Progenitor cell of endocrine pancreas (in vitro differentiated cells): ENCODE measurements around the gene PTGDS. TPM values are rescaled to one million over a fixed set of nuclear protein-coding genes. Genes with fewer than 3 reads are reported as not detected.

Source experiments
- DNase-seq: peaks from one replicate; pipeline ENCODE4 v3.0.0; 2021; ENCODE audit warnings: low spot score; ENCODE audit not compliant: unreplicated experiment
- H3K27ac Mint-ChIP-seq: 2 replicates; pipeline ENCODE4 v1.8.0; 2021; ENCODE audit warnings: mild to moderate bottlenecking, moderate library complexity, mixed read lengths
- H3K27me3 Mint-ChIP-seq: 2 replicates; pipeline ENCODE4 v1.8.0; 2021; ENCODE audit warnings: mixed read lengths
- H3K36me3 Mint-ChIP-seq: 2 replicates; pipeline ENCODE4 v1.8.0; 2022; ENCODE audit warnings: mixed read lengths; ENCODE audit not compliant: insufficient read depth
- H3K4me1 Mint-ChIP-seq: 2 replicates; pipeline ENCODE4 v1.8.0; 2021; ENCODE audit warnings: low read depth, mixed read lengths
- H3K4me3 Mint-ChIP-seq: 2 replicates; pipeline ENCODE4 v1.8.0; 2021; ENCODE audit warnings: low read depth, mild to moderate bottlenecking, moderate library complexity, mixed read lengths
- H3K9me3 Mint-ChIP-seq: 2 replicates; pipeline ENCODE4 v1.8.0; 2021; ENCODE audit warnings: low read depth, mixed read lengths
- total RNA-seq: library from RNA; stranded (reverse); gene quantifications from 2 replicates; pipeline ENCODE4 v1.2.1, GENCODE V29; 2021
- TF ChIP-seq, protein P1 (sequence below): fragments of 200-600 bp; sonication (generic); IDR thresholded peaks from one replicate; pipeline ENCODE4 v1.5.0; 2021; ENCODE audit warnings: antibody characterized with exemption, mild to moderate bottlenecking; ENCODE audit not compliant: unreplicated experiment

The PTGDS gene
- total RNA-seq, 1 donor from 2014 or later = not detected

- TF ChIP-seq, protein P1, sequence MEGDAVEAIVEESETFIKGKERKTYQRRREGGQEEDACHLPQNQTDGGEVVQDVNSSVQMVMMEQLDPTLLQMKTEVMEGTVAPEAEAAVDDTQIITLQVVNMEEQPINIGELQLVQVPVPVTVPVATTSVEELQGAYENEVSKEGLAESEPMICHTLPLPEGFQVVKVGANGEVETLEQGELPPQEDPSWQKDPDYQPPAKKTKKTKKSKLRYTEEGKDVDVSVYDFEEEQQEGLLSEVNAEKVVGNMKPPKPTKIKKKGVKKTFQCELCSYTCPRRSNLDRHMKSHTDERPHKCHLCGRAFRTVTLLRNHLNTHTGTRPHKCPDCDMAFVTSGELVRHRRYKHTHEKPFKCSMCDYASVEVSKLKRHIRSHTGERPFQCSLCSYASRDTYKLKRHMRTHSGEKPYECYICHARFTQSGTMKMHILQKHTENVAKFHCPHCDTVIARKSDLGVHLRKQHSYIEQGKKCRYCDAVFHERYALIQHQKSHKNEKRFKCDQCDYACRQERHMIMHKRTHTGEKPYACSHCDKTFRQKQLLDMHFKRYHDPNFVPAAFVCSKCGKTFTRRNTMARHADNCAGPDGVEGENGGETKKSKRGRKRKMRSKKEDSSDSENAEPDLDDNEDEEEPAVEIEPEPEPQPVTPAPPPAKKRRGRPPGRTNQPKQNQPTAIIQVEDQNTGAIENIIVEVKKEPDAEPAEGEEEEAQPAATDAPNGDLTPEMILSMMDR = no peak
- H3K36me3 Mint-ChIP-seq = no peaks in the 10 kb centered on the region
- no peak overlapping the region for H3K27ac Mint-ChIP-seq
- DNase-seq = no peak
- peaks cover 3% of the 10 kb centered on the region for H3K4me1 Mint-ChIP-seq
- H3K9me3 Mint-ChIP-seq = no peaks in the 10 kb centered on the region
- H3K27me3 Mint-ChIP-seq = peaks cover 12% of the 10 kb centered on the region
- no peak overlapping the region for H3K4me3 Mint-ChIP-seq
Observed at GRCh38 chr9:136963341-136963740, 14.0 kb upstream of the PTGDS start.

DNA sequence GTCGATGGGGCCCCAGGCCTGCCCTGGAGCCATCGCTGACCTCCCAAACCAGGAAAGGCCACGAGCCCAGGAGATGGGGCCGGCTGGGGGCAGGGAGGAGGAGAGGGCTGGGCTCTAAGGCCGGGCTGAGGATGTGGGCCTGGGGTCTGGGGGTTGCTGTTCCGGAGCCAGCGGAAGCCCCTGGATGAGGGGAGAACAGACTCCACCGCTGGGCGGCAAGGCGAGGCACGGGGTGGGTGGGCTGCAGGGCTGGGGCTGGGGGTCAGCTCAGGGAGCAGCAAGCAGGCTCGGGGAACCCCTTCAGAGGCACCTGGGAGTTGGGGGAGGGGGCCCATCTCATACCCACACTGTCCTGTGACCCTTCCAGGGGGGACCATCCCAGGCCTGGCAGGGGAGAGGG is 13.6 kb upstream of the PTGDS start:
- no peak for DNase-seq
- Mint-ChIP-seq H3K36me3 (no peaks in the 10 kb centered on the region), H3K27ac (no peak overlapping the region), H3K27me3 (peaks cover 12% of the 10 kb centered on the region), H3K4me3 (no peak overlapping the region), H3K9me3 (no peaks in the 10 kb centered on the region), H3K4me1 (peaks cover 3% of the 10 kb centered on the region)
- TF ChIP-seq, protein P1 = no peak

DNA sequence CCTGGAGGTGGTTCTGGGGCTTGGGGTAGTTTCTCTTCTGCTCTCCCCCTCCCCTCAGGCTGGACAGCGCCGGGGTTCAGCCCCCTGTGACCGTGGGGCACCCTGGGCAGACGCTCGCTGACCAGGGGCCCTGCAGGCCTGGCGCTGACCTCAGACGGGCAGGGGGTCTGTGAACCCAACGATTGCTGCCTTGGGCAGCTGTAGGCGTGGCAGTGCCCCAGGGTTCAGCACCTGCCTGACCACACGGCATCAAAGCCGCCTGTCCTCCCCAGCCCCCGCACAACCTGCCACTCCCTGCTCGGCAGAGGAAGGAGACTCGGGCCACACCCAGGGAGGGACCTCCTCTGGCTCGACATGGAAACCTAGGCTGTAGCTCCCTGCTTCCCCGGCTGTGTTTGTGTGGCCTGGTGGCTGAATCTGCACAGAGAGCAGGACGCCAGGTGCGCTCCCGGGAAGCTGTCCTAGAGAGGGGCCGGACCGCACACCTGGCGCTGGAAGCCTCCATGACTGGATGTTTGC is 13.1 kb upstream of the PTGDS start:
- H3K36me3 Mint-ChIP-seq = no peaks in the 10 kb centered on the region
- no peak overlapping the region for H3K27ac Mint-ChIP-seq
- TF ChIP-seq, protein P1 = no peak
- no peak for DNase-seq
- no peak overlapping the region for H3K4me3 Mint-ChIP-seq
- peaks cover 3% of the 10 kb centered on the region for H3K4me1 Mint-ChIP-seq
- H3K9me3 Mint-ChIP-seq = no peaks in the 10 kb centered on the region
- H3K27me3 Mint-ChIP-seq = peaks cover 12% of the 10 kb centered on the region

GRCh38 chr9:136964833-136965422 is 12.4 kb upstream of the PTGDS start:
- Mint-ChIP-seq H3K27me3 (peaks cover 12% of the 10 kb centered on the region), H3K27ac (no peak overlapping the region), H3K9me3 (no peaks in the 10 kb centered on the region), H3K4me1 (peaks cover 3% of the 10 kb centered on the region), H3K36me3 (no peaks in the 10 kb centered on the region), H3K4me3 (no peak overlapping the region)
- DNase-seq = no peak
- TF ChIP-seq, protein P1 = no peak

- H3K4me3 Mint-ChIP-seq = no peak overlapping the region
- no peak for DNase-seq
- H3K4me1 Mint-ChIP-seq = peaks cover 3% of the 10 kb centered on the region
- H3K9me3 Mint-ChIP-seq = no peaks in the 10 kb centered on the region
- TF ChIP-seq, protein P1 = no peak
- no peak overlapping the region for H3K27ac Mint-ChIP-seq
- peaks cover 12% of the 10 kb centered on the region for H3K27me3 Mint-ChIP-seq
- H3K36me3 Mint-ChIP-seq = no peaks in the 10 kb centered on the region
Observed at GRCh38 chr9:136965771-136966484, 11.4 kb upstream of the PTGDS start.
